H1 (cell line): ENCODE measurements around the gene TMEM127. TPM values are rescaled to one million over a fixed set of nuclear protein-coding genes. Genes with fewer than 3 reads are reported as not detected.

Source experiments
- CTCF ChIA-PET: fragments of 300-600 bp; sonication (Branson Sonifier 250); formaldehyde crosslinking; loops from one replicate; lab custom pipeline; 2021; ENCODE audit not compliant: partially characterized antibody; lab: Charles Lee
- POLR2A ChIA-PET: fragments of 300-600 bp; sonication (Branson Sonifier 250); formaldehyde crosslinking; loops from one replicate; lab custom pipeline; 2021; ENCODE audit warnings: inconsistent platforms; ENCODE audit not compliant: partially characterized antibody; lab: Charles Lee
- DNase-seq, 2 experiments: peaks; one replicate each; pipeline versions ENCODE4 v3.0.0 to v3.0.0-alpha.2; 2010 to 2022; ENCODE audit warnings: low spot score in 2 of 2, low read depth in 1 of 2, mixed read lengths in 1 of 2
- FAIRE-seq: peaks from 2 replicates; lab custom pipeline; 2011; peaks lifted over from hg19 to GRCh38; lab: Jason Lieb, UNC
- H2AFZ ChIP-seq: 2 replicates; pipeline ENCODE4 v1.8.1; 2012; ENCODE audit warnings: low read length, inconsistent platforms
- H2AK5ac ChIP-seq: 2 replicates; pipeline ENCODE4 v1.6.1; 2013; ENCODE audit warnings: low read depth, low read length
- H2BK120ac ChIP-seq: replicated peaks from 2 replicates; pipeline ENCODE3; 2013; ENCODE audit warnings: low read depth, low read length, inconsistent platforms
- H2BK12ac ChIP-seq: 2 replicates; pipeline ENCODE4 v1.6.1; 2013; ENCODE audit warnings: low read depth, low read length
- H2BK15ac ChIP-seq: 2 replicates; pipeline ENCODE4 v1.6.1; 2013; ENCODE audit warnings: low read length
- H2BK20ac ChIP-seq: 2 replicates; pipeline ENCODE4 v1.6.1; 2013; ENCODE audit warnings: low read length
- H2BK5ac ChIP-seq: 2 replicates; pipeline ENCODE4 v1.6.1; 2013; ENCODE audit warnings: low read depth, low read length
- H3K14ac ChIP-seq: 2 replicates; pipeline ENCODE4 v1.6.1; 2013; ENCODE audit warnings: inconsistent platforms; ENCODE audit not compliant: insufficient read length
- H3K18ac ChIP-seq: 2 replicates; pipeline ENCODE4 v1.6.1; 2013; ENCODE audit warnings: low read length; ENCODE audit errors: extremely low read depth
- H3K23ac ChIP-seq: 2 replicates; pipeline ENCODE4 v1.6.1; 2013; ENCODE audit warnings: inconsistent platforms; ENCODE audit not compliant: insufficient read length
- H3K23me2 ChIP-seq: 2 replicates; pipeline ENCODE4 v1.6.1; 2013; ENCODE audit warnings: low read depth, low read length
- H3K27ac ChIP-seq: 2 replicates; pipeline ENCODE4 v1.6.1; 2011; ENCODE audit warnings: low read depth, low read length, inconsistent platforms
- H3K27me3 ChIP-seq, 4 experiments: replicated peaks in 1 of 4; 1 replicate in 1 of 4; 2 replicates in 3 of 4; pipeline versions ENCODE4 v1.6.1 to v1.8.1; 2011 to 2013; ENCODE audit warnings: low read length in 3 of 4, mild to moderate bottlenecking in 3 of 4, inconsistent platforms in 2 of 4, mixed read lengths in 2 of 4, moderate library complexity in 1 of 4; ENCODE audit not compliant: control insufficient read depth in 3 of 4, insufficient read depth in 3 of 4; ENCODE audit errors: extremely low read depth in 1 of 4
- H3K36me3 ChIP-seq, 4 experiments: 2 replicates each; pipeline versions ENCODE4 v1.6.1 to v1.8.1; 2011 to 2013; ENCODE audit warnings: mild to moderate bottlenecking in 4 of 4, low read length in 3 of 4, moderate library complexity in 2 of 4, control low read depth in 1 of 4, inconsistent platforms in 1 of 4; ENCODE audit not compliant: insufficient read depth in 4 of 4, control insufficient read depth in 2 of 4
- H3K4ac ChIP-seq: replicated peaks from 2 replicates; pipeline ENCODE3; 2013; ENCODE audit warnings: low read length, low read depth, mixed read lengths, inconsistent platforms; ENCODE audit not compliant: insufficient read length
- H3K4me1 ChIP-seq, 4 experiments: replicated peaks in 1 of 4; 1 replicate in 1 of 4; 2 replicates in 3 of 4; pipeline versions ENCODE4 v1.6.1 to v1.8.1; 2011 to 2013; ENCODE audit warnings: low read length in 3 of 4, inconsistent platforms in 2 of 4, mixed read lengths in 1 of 4; ENCODE audit not compliant: insufficient read depth in 4 of 4, control insufficient read depth in 3 of 4
- H3K4me2 ChIP-seq, 2 experiments: 2 replicates each; pipeline versions ENCODE4 v1.6.1 to v1.8.1; 2011 to 2013; ENCODE audit warnings: low read depth in 2 of 2, low read length in 2 of 2, control low read depth in 1 of 2, inconsistent platforms in 1 of 2, mild to moderate bottlenecking in 1 of 2; ENCODE audit not compliant: insufficient read depth in 1 of 2
- H3K4me3 ChIP-seq, 4 experiments: fragments of 200-600, 300-600 bp in 1 of 4; sonication (generic), shearing (Covaris generic), sonication (Bioruptor Twin) in 1 of 4; 2 replicates each; pipeline versions ENCODE4 v1.5.1 to v1.8.1; 2011 to 2016; ENCODE audit warnings: low read length in 4 of 4, low read depth in 3 of 4, control low read depth in 2 of 4, inconsistent platforms in 2 of 4, mild to moderate bottlenecking in 2 of 4, mixed read lengths in 1 of 4, moderate library complexity in 1 of 4; ENCODE audit not compliant: insufficient read depth in 2 of 4; ENCODE audit errors: extremely low read depth in 1 of 4
- H3K56ac ChIP-seq: replicated peaks from 2 replicates; pipeline ENCODE3; 2013; ENCODE audit warnings: low read depth, mild to moderate bottlenecking, mixed read lengths, low read length, inconsistent platforms; ENCODE audit not compliant: insufficient read length
- H3K79me1 ChIP-seq: 2 replicates; pipeline ENCODE4 v1.6.1; 2013; ENCODE audit warnings: low read depth, low read length, control low read depth
- H3K79me2 ChIP-seq, 2 experiments: 2 replicates each; pipeline versions ENCODE4 v1.6.1 to v1.8.1; 2012 to 2013; ENCODE audit warnings: low read length in 2 of 2, mild to moderate bottlenecking in 2 of 2, inconsistent platforms in 1 of 2; ENCODE audit not compliant: insufficient read depth in 2 of 2, control insufficient read depth in 1 of 2
- H3K9ac ChIP-seq, 4 experiments: replicated peaks in 1 of 4; 1 replicate in 1 of 4; 2 replicates in 3 of 4; pipeline versions ENCODE4 v1.6.1 to v1.8.1; 2011 to 2013; ENCODE audit warnings: low read depth in 3 of 4, low read length in 3 of 4, control low read depth in 2 of 4, mild to moderate bottlenecking in 2 of 4, moderate library complexity in 2 of 4, inconsistent platforms in 1 of 4; ENCODE audit errors: extremely low read depth in 1 of 4
- H3K9me3 ChIP-seq, 2 experiments: 2 replicates each; pipeline versions ENCODE4 v1.6.1 to v1.8.1; 2012 to 2013; ENCODE audit warnings: mild to moderate bottlenecking in 2 of 2, moderate library complexity in 2 of 2, control low read depth in 1 of 2, inconsistent platforms in 1 of 2, low read depth in 1 of 2, low read length in 1 of 2, mixed read lengths in 1 of 2; ENCODE audit not compliant: insufficient read depth in 2 of 2
- H4K20me1 ChIP-seq, 2 experiments: replicated peaks in 1 of 2; 2 replicates each; pipeline versions ENCODE3 to v1.8.1; 2011 to 2013; ENCODE audit warnings: inconsistent platforms in 2 of 2, low read length in 2 of 2, mild to moderate bottlenecking in 1 of 2; ENCODE audit not compliant: insufficient read depth in 2 of 2, control insufficient read depth in 1 of 2
- H4K5ac ChIP-seq: 2 replicates; pipeline ENCODE4 v1.6.1; 2013; ENCODE audit warnings: low read length, low read depth, mixed read lengths, inconsistent platforms; ENCODE audit not compliant: insufficient read length
- H4K8ac ChIP-seq: 2 replicates; pipeline ENCODE4 v1.8.0; 2013; ENCODE audit warnings: mild to moderate bottlenecking, moderate library complexity, low read length, inconsistent platforms; ENCODE audit not compliant: insufficient read depth; ENCODE audit errors: extremely low read depth
- H4K91ac ChIP-seq: replicated peaks from 2 replicates; pipeline ENCODE3; 2013; ENCODE audit warnings: low read length, mixed read lengths, inconsistent platforms; ENCODE audit not compliant: insufficient read length
- EGR1 ChIP-seq: IDR thresholded peaks from 2 replicates; pipeline ENCODE4 v1.6.1; 2011; ENCODE audit warnings: low read depth, low read length, borderline replicate concordance
- JUND ChIP-seq: IDR thresholded peaks from 2 replicates; pipeline ENCODE4 v1.6.1; 2011; ENCODE audit warnings: mild to moderate bottlenecking, improper control_type of control experiment, low read length
- NRF1 ChIP-seq: IDR thresholded peaks from 2 replicates; pipeline ENCODE4 v1.6.1; 2011; ENCODE audit warnings: mild to moderate bottlenecking, low read depth, low read length, improper control_type of control experiment
- PHF8 ChIP-seq: fragments of 200-600 bp; sonication (generic); conservative IDR thresholded peaks from 2 replicates; pipeline ENCODE4 v1.7.1; 2012; ENCODE audit warnings: low read depth, mild to moderate bottlenecking, inconsistent platforms, low read length, moderate library complexity
- RBBP5 ChIP-seq: IDR thresholded peaks from 2 replicates; pipeline ENCODE4 v1.7.1; 2012; ENCODE audit warnings: low read depth, mild to moderate bottlenecking, inconsistent platforms, low read length, moderate library complexity, borderline replicate concordance
- RFX5 ChIP-seq: IDR thresholded peaks from 2 replicates; pipeline ENCODE4 v1.6.1; 2011; ENCODE audit warnings: low read depth, low read length, improper control_type of control experiment, borderline replicate concordance
- TAF1 ChIP-seq: IDR thresholded peaks from 2 replicates; pipeline ENCODE4 v1.6.1; 2011; ENCODE audit warnings: mild to moderate bottlenecking, low read depth, low read length
- TEAD4 ChIP-seq: IDR thresholded peaks from 2 replicates; pipeline ENCODE4 v1.6.1; 2012; ENCODE audit warnings: low read depth, low read length, inconsistent platforms, mixed read lengths
- WGBS, 2 experiments: shearing (Covaris generic) in 1 of 2; methylation state at CpG; one replicate each; pipeline versions ENCODE4 v1.1.6 to v1.1.7; 2013 to 2015; ENCODE audit warnings: low lambda C conversion rate in 2 of 2, mixed read lengths in 2 of 2, inconsistent platforms in 1 of 2, low coverage in 1 of 2, missing lambda C conversion rate in 1 of 2; ENCODE audit not compliant: insufficient replicate concordance in 2 of 2, insufficient coverage in 1 of 2, insufficient read length in 1 of 2; ENCODE audit errors: extremely low coverage in 1 of 2, missing lambda C conversion rate in 1 of 2; 5-methylcytosine and 5-hydroxymethylcytosine counted together
- polyA plus RNA-seq, 7 experiments: library from polyadenylated mRNA; depleted of rRNA in 3 of 7; stranded (reverse) in 5 of 7; unstranded in 2 of 7; fragments of >200 nt in 5 of 7; fragments of 200-250 nt in 2 of 7; gene quantifications; 1 replicate in 5 of 7; 2 replicates in 1 of 7; 4 replicates in 1 of 7; pipeline versions ENCODE4 v1.2.1 to v1.2.3, GENCODE V29; 2011 to 2013; ENCODE audit warnings: missing spikeins in 2 of 7, mixed read lengths in 2 of 7
- total RNA-seq: library from RNA; stranded (reverse); fragmentation: NEBNext Ultra II Directional; extraction: Animal tissue kit (Norgen Biotek cat#: 25700); gene quantifications from 2 replicates; pipeline ENCODE4 v1.2.1, GENCODE V29; 2021

The TMEM127 gene
- total and polyA plus RNA-seq, 2 of the 8 experiments (the other 6 are each of a cell fraction or from before 2014, with no cell fraction given), result 25.0 to 41.0 TPM

- H3K23me2 ChIP-seq, result no peaks in the 10 kb centered on the region
- ChIA-PET CTCF (interaction anchor here (0.6 to 1.3 kb wide), 4 partner anchors 17 to 89 kb away, joined by 3 read pairs; no protein-coding TSS in a partner anchor), POLR2A (interaction anchor here (0.7 to 5.2 kb wide), 8 partner anchors 8 to 72 kb away, joined by 3 to 42 read pairs (median 6); partner anchors contain the start of gene NCAPH)
- no peak overlapping the region for H3K9ac ChIP-seq
- no peak overlapping the region for H3K14ac ChIP-seq
- H2BK120ac ChIP-seq, result no peak overlapping the region
- FAIRE-seq (no peak), DNase-seq (no peak)
- H3K4me2 ChIP-seq, result no peak overlapping the region
- no peak overlapping the region for H2BK5ac ChIP-seq
- no peak overlapping the region for H3K4ac ChIP-seq
- no peak overlapping the region for H3K56ac ChIP-seq
- peaks cover 22 to 59% (median 51%) of the 10 kb centered on the region in 4 experiments for H3K36me3 ChIP-seq
- peaks cover 1 to 9% of the 10 kb centered on the region in 2 experiments for H4K20me1 ChIP-seq
- H2BK12ac ChIP-seq, result no peak overlapping the region
- H2AFZ ChIP-seq, result no peak overlapping the region
- no peak overlapping the region for H3K27ac ChIP-seq
- no peaks in the 10 kb centered on the region for H3K79me2 ChIP-seq
- no peak overlapping the region for H2BK15ac ChIP-seq
- 78% methylated on average over 3 of the region's 3 CpGs; no CpG with 5 or more reads in 1 of the 2 experiments for WGBS, 2 experiments
- no peaks in the 10 kb centered on the region for H3K27me3 ChIP-seq
- no peak overlapping the region for H3K23ac ChIP-seq
- no peak overlapping the region for H3K4me3 ChIP-seq
- TF ChIP-seq EGR1, result no peak
- TF ChIP-seq TEAD4, result no peak
- TF ChIP-seq RFX5, result no peak
- no peak for TF ChIP-seq RBBP5
- no peak for TF ChIP-seq JUND
- no peak for TF ChIP-seq PHF8
- no peak for TF ChIP-seq NRF1
- no peak for TF ChIP-seq TAF1
- H2AK5ac ChIP-seq, result no peak overlapping the region
- H4K8ac ChIP-seq, result no peak overlapping the region
- H3K9me3 ChIP-seq, result no peaks in the 10 kb centered on the region
- H3K79me1 ChIP-seq, result no peaks in the 10 kb centered on the region
- no peak overlapping the region for H2BK20ac ChIP-seq
- H4K91ac ChIP-seq, result no peak overlapping the region
- H3K4me1 ChIP-seq, result no peaks in the 10 kb centered on the region
- H3K18ac ChIP-seq, result no peak overlapping the region
- H4K5ac ChIP-seq, result no peak overlapping the region
Measured at GRCh38 chr2:96273763-96274162, 8.0 kb upstream of the TMEM127 start.
